HG03064 (cell line): ENCODE data around the gene EPHB2.

Experiments used
- ATAC-seq: cut with Tn5 transposase; IDR thresholded peaks from one replicate; pipeline ENCODE4 v1.9.1; 2021; ENCODE audit warnings: low read depth; ENCODE audit not compliant: unreplicated experiment

Gene EPHB2

GRCh38 chr1:22906968-22907367 is 196.3 kb downstream of the EPHB2 start:
- no peak for ATAC-seq

- ATAC-seq, result no peak
Measured at GRCh38 chr1:22907528-22907927, 196.9 kb downstream of the EPHB2 start.

- ATAC-seq, result no peak
Measured at GRCh38 chr1:22908880-22909426, 198.3 kb downstream of the EPHB2 start.

- no peak for ATAC-seq
Measured at GRCh38 chr1:22910286-22910685, 199.6 kb downstream of the EPHB2 start.

GRCh38 chr1:22910986-22911651 is 200.5 kb downstream of the EPHB2 start:
- no peak for ATAC-seq

GRCh38 chr1:22912311-22912710 is 201.7 kb downstream of the EPHB2 start:
- ATAC-seq, result no peak

GRCh38 chr1:22913421-22914141 is 202.9 kb downstream of the EPHB2 start:
- no peak for ATAC-seq

- no peak for ATAC-seq
Measured at GRCh38 chr1:22914156-22914555, 203.5 kb downstream of the EPHB2 start.

GRCh38 chr1:22914633-22915217 is 204.1 kb downstream of the EPHB2 start:
- ATAC-seq, result no peak

GRCh38 chr1:22915231-22915630 is 204.6 kb downstream of the EPHB2 start:
- ATAC-seq, result no peak

GRCh38 chr1:22915816-22916470 is 205.3 kb downstream of the EPHB2 start:
- ATAC-seq, result no peak

- ATAC-seq, result no peak
Measured at GRCh38 chr1:22916471-22916820, 205.8 kb downstream of the EPHB2 start.

GRCh38 chr1:22917989-22918388 is 207.3 kb downstream of the EPHB2 start:
- ATAC-seq, result no peak

GRCh38 chr1:22918644-22919043 is 208.0 kb downstream of the EPHB2 start:
- ATAC-seq, result no peak

GRCh38 chr1:22919341-22920025 is 208.8 kb downstream of the EPHB2 start:
- ATAC-seq, result no peak

GRCh38 chr1:22920026-22920733 is 209.5 kb downstream of the EPHB2 start:
- no peak for ATAC-seq

GRCh38 chr1:22920734-22921451 is 210.3 kb downstream of the EPHB2 start:
- no peak for ATAC-seq

- no peak for ATAC-seq
Measured at GRCh38 chr1:22921452-22922126, 210.9 kb downstream of the EPHB2 start.

- ATAC-seq, result no peak
Measured at GRCh38 chr1:22922640-22923039, 212.0 kb downstream of the EPHB2 start.
